ACC112 (cell line): ENCODE measurements around the gene GTF2A1.

Experiments used
- H2AFZ ChIP-seq: fragments of 200-600 bp; sonication (generic); one replicate; pipeline ENCODE4 v1.6.0; 2017; ENCODE audit warnings: antibody characterized with exemption, low read length; ENCODE audit not compliant: unreplicated experiment
- H3K27ac ChIP-seq: fragments of 200-600 bp; sonication (generic); 2 replicates; pipeline ENCODE4 v1.5.1; 2014; ENCODE audit warnings: low read depth, mild to moderate bottlenecking, antibody characterized with exemption, low read length, moderate library complexity
- H3K27me3 ChIP-seq: fragments of 200-600 bp; sonication (generic); 2 replicates; pipeline ENCODE4 v1.6.1; 2014; ENCODE audit warnings: mild to moderate bottlenecking, antibody characterized with exemption, low read length, moderate library complexity, mixed read lengths; ENCODE audit not compliant: insufficient read depth
- H3K36me3 ChIP-seq: fragments of 200-600 bp; sonication (generic); 2 replicates; pipeline ENCODE4 v1.6.1; 2016; ENCODE audit warnings: mild to moderate bottlenecking, antibody characterized with exemption, low read length, moderate library complexity, mixed read lengths; ENCODE audit not compliant: insufficient read depth
- H3K4me1 ChIP-seq: fragments of 200-600 bp; sonication (generic); one replicate; pipeline ENCODE4 v1.6.1; 2016; ENCODE audit warnings: low read length, mixed read lengths; ENCODE audit not compliant: insufficient read depth, unreplicated experiment, control insufficient read depth
- H3K4me3 ChIP-seq: fragments of 200-600 bp; sonication (generic); 2 replicates; pipeline ENCODE4 v1.5.1; 2014; ENCODE audit warnings: mild to moderate bottlenecking, low read depth, low read length
- H3K79me2 ChIP-seq: fragments of 200-600 bp; sonication (generic); one replicate; pipeline ENCODE4 v1.6.0; 2016; ENCODE audit warnings: low read length; ENCODE audit not compliant: control insufficient read depth, unreplicated experiment, insufficient read depth

GTF2A1 gene

DNA sequence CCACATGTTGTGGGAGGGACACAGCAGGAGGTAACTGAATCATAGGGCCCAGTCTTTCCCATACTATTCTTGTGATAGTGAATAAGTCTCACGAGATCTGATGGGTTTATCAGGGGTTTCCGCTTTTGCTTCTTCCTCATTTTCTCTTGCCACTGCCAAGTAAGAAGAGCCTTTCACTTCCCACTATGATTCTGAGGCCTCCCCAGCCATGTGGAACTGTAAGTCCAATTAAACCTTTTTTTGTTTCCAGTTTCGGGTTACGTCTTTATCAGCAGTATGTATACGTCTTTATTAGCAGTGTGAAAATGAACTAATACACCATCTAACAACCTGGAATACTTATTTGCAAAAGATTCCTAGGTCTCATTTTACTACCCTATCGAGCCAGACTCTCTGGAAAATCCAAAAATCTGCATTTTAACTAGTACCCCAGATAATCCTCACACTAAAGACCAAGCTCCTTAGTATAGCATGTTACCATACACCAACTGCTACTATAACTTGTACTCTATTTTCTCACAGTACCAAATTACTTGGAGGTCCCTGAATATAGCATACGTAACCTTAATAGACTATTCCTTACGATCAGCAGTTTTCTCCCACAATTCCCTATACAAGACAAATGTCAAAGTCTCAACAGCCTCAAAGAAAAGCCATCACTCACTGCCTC is 11.5 kb downstream of the GTF2A1 start:
- Histone ChIP-seq H3K27ac (no peak overlapping the region), H3K79me2 (peaks cover 41% of the 10 kb centered on the region), H2AFZ (no peak overlapping the region), H3K36me3 (peaks cover 20% of the 10 kb centered on the region), H3K4me3 (no peak overlapping the region), H3K4me1 (no peaks in the 10 kb centered on the region), H3K27me3 (no peaks in the 10 kb centered on the region)

DNA sequence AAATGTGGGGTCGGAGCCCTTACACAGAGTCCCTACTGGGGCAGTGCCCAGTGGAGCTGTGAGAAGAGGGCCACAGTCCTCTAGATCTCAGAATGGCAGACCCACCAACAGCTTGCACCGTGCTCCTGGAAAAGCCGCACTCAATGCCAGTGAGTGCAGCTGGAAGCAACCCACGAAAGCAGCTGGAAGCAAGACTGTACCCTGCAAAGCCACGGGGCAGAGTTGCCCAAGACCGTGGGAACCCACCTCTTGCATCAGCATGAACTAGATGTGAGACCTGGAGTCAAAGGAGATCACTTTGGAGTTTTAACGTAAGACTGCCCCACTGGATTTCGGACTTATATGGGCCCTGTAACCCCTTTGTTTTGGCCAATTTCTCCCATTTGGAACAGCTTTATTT is 12.3 kb downstream of the GTF2A1 start:
- no peaks in the 10 kb centered on the region for H3K4me1 ChIP-seq
- H3K27ac ChIP-seq, result no peak overlapping the region
- H3K36me3 ChIP-seq, result peaks cover 23% of the 10 kb centered on the region
- peaks cover 39% of the 10 kb centered on the region for H3K79me2 ChIP-seq
- H3K27me3 ChIP-seq, result no peaks in the 10 kb centered on the region
- no peak overlapping the region for H3K4me3 ChIP-seq
- H2AFZ ChIP-seq, result no peak overlapping the region

DNA sequence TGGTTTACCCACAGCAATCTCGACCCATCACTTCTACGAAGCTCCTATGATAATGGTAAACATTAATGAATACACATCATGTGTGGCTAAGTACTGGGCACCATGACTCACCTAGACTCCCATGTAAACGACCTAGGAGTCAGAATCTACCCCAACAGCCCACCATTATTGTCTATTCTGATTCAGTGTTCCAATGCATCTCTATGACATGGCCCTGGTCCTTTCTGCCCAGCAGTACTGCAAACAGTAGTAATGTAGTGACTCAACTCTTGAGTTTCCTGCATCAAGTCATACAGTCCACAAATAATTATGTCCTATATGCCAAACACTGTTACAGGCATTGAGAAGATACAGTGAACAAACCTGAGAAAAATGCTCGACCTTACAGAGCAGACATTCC is 14.6 kb downstream of the GTF2A1 start:
- Histone ChIP-seq H3K79me2 (peaks cover 18% of the 10 kb centered on the region), H3K36me3 (peaks cover 32% of the 10 kb centered on the region), H3K4me1 (no peaks in the 10 kb centered on the region), H3K4me3 (no peak overlapping the region), H3K27me3 (no peaks in the 10 kb centered on the region), H3K27ac (no peak overlapping the region), H2AFZ (no peak overlapping the region)

DNA sequence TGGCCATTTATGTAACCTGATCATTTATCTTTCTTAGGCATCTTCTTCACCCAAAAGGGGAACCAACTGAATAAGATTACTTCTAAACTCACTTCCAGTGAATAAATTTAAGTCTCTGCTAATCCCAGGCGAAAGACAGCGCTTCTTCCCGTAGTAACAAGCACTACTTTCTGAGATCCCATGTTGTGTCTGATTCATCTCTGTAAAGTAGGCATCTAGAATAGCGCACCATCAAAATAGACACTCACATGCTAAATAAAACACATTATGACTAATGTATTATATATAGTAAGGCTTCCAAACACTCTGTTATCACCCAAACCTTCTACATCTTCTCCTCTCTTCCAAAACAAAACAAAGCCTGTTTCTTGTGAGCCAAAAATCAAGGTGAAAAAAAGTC is 15.1 kb downstream of the GTF2A1 start:
- Histone ChIP-seq H3K4me1 (no peaks in the 10 kb centered on the region), H2AFZ (no peak overlapping the region), H3K27ac (no peak overlapping the region), H3K36me3 (peaks cover 32% of the 10 kb centered on the region), H3K27me3 (no peaks in the 10 kb centered on the region), H3K4me3 (no peak overlapping the region), H3K79me2 (peaks cover 16% of the 10 kb centered on the region)

DNA sequence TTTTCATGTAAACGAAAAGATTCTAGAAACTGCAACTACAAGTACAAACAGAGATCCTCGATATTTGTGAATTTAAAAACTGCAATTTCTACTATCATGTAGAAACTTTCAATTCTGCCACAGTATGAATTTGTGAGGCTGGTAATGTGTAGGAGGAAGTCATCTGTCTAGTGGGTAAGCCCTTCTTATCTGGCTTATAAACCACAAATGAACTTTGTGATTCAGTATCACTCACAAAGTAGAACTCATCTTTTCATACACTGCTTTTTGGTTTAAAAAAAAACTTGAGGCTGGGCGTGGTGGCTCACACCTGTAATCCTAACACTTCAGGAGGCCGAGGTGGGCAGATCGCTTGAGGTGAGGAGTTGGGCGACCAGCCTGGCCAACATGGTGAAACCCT is 20.7 kb downstream of the GTF2A1 start:
- Histone ChIP-seq H2AFZ (no peak overlapping the region), H3K79me2 (no peaks in the 10 kb centered on the region), H3K27ac (no peak overlapping the region), H3K4me1 (no peaks in the 10 kb centered on the region), H3K4me3 (no peak overlapping the region), H3K36me3 (peaks cover 45% of the 10 kb centered on the region), H3K27me3 (no peaks in the 10 kb centered on the region)

DNA sequence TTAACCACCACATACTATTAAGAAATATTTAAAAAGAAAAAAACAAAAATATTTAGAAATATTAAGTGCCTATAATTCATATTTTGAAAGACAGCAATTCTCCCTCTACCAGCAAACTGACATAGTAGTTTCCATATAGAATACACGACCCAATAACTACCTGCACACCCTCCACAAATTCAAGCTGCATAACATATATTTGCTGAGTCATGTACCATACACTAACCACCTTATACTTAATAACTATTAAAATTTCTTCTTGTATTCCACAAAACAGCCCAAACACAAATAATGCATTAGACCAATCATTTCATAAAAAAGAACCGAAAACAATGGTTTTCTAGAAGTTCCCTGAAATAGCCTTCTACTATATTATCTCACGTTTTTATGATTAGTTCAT is 21.7 kb downstream of the GTF2A1 start:
- no peak overlapping the region for H3K27ac ChIP-seq
- H3K27me3 ChIP-seq, result no peaks in the 10 kb centered on the region
- no peak overlapping the region for H2AFZ ChIP-seq
- peaks cover 48% of the 10 kb centered on the region for H3K36me3 ChIP-seq
- no peak overlapping the region for H3K4me3 ChIP-seq
- no peaks in the 10 kb centered on the region for H3K4me1 ChIP-seq
- no peaks in the 10 kb centered on the region for H3K79me2 ChIP-seq

DNA sequence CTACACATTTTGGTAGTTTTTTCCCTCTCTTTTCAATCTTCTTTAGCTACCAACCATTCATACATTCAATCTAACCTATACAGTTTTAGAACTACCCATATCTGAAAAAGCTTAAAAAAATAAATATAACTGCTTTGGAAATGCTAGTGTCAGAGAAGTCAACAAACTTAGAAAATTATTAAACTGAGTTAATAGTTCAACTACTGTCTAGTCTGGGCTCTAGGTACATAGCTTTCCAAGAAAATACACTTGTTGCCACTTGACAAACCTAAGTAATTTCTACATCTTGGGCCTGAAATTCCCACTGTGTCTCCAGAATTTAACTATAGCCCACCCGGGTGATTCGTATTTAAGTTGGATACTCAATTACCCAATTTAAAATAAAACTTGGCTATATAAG is 22.1 kb downstream of the GTF2A1 start:
- Histone ChIP-seq H3K27me3 (no peaks in the 10 kb centered on the region), H3K36me3 (peaks cover 49% of the 10 kb centered on the region), H3K27ac (no peak overlapping the region)

DNA sequence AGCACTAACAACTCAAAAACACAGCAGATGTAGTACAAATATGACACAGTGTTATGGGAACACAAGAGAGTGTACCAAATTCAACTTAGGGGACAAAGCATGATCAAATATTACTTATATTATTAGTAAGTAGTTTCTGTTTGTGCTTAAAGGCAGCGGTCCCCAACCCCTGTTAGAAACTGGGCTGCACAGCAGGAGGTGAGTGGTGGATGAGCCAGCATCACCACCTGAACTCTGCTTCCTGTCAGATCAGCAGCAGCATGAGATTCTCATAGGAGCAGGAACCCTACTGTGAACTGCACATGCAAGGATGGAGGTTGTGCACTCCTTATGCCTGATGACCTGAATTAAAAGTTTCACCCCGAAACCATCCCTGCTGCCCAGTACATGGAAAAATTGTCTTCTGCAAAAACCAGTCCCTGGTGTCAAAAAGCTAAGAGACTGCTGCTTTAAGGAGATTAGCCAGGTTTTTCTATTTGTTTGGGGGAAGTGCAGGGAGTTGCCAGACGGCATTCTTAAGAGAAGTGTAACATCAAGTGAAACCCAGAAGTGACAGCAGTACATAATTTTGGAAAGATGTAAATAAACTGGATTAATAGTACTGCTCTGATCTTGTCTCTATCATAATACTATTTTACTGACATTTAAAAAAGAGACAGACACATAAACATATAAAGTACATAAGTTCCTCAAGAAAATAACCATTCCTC is 26.7 kb downstream of the GTF2A1 start:
- no peaks in the 10 kb centered on the region for H3K4me1 ChIP-seq
- H3K27me3 ChIP-seq, result no peaks in the 10 kb centered on the region
- peaks cover 49% of the 10 kb centered on the region for H3K36me3 ChIP-seq
- H3K4me3 ChIP-seq, result no peak overlapping the region
- peaks cover 6% of the 10 kb centered on the region for H3K79me2 ChIP-seq
- H2AFZ ChIP-seq, result no peak overlapping the region
- no peak overlapping the region for H3K27ac ChIP-seq

More for the DNA sequence above, 22.1 kb downstream of the GTF2A1 start:
- no peaks in the 10 kb centered on the region for H3K79me2 ChIP-seq
- H2AFZ ChIP-seq, result no peak overlapping the region
- no peaks in the 10 kb centered on the region for H3K4me1 ChIP-seq
- no peak overlapping the region for H3K4me3 ChIP-seq

DNA sequence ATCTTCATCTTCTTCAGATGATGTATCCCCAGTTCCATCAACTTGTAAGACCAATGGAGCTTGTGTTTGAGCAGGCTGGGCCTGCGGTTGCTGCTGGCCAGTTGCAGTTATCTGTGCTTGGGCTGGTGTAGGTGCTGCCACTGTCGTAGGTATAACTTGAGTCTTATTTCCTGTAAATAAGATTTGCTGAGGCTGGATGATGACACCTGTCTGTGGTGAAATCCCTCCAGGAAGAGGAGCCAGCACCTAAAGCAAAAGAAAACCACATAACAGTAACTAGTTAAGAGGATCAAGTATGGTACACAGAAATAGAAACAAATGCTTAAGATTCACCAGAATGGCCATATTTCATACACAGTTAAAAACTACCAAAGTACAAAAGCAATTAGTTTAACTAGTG is 28.2 kb downstream of the GTF2A1 start:
- no peak overlapping the region for H3K4me3 ChIP-seq
- H3K4me1 ChIP-seq, result no peaks in the 10 kb centered on the region
- peaks cover 6% of the 10 kb centered on the region for H3K79me2 ChIP-seq
- H3K27ac ChIP-seq, result no peak overlapping the region
- H2AFZ ChIP-seq, result no peak overlapping the region
- no peaks in the 10 kb centered on the region for H3K27me3 ChIP-seq
- H3K36me3 ChIP-seq, result peaks cover 46% of the 10 kb centered on the region

DNA sequence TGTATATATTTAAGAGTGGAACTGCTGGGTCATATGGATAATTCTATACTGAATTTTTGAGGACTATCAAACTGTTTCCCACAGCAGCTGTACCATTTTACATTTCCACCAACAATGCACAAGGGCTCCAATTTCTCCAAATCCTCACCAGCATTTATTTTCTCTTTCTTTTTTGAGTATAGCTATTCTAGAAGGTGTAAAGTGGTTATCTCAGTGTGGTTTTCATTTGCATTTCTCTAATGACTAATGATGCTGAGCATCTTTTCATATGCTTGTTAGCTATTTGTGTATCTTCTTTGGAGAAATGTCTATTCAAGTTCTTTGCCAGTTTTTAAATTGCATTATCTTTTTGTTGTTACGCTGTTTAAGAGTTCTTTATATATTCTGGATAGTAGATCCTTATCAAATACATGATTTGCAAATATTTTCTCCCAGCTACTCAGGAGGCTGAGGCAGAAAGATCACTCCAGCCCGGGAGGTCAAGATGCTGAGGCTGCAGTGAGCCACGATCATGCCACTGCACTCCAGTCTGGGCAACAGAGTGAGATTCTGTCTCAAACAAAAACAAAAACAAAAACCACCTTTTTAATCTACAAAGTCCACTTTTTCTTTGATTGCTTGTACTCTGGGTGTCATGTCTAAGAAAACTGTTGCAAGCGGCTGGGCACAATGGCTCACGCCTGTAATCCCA is 32.8 kb downstream of the GTF2A1 start:
- H3K27me3 ChIP-seq, result no peaks in the 10 kb centered on the region
- no peak overlapping the region for H2AFZ ChIP-seq
- H3K4me3 ChIP-seq, result no peak overlapping the region
- peaks cover 31% of the 10 kb centered on the region for H3K36me3 ChIP-seq
- H3K4me1 ChIP-seq, result no peaks in the 10 kb centered on the region
- peaks cover 6% of the 10 kb centered on the region for H3K79me2 ChIP-seq
- no peak overlapping the region for H3K27ac ChIP-seq

DNA sequence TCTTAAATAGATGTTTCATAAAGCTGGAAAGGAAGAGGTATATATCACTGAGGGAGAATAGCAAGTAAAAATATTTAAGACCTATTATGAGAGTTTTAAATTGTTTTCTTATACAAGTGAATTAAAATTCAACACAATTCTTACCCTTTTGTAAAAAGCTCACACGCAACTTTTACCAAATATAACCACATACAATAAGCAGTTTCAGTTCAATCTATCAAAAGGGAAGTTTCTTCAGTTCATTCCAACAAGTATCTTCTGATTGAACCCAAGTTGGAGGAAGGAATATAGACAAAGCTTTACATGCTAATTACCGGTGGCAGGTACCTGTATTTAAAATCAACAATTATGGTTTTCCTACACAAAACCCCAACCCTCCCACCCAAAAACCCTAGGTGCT is 41.1 kb downstream of the GTF2A1 start:
- Histone ChIP-seq H3K27ac (no peak overlapping the region), H3K36me3 (peaks cover 11% of the 10 kb centered on the region; the same call in 1 of the 2 replicates), H3K79me2 (no peaks in the 10 kb centered on the region), H2AFZ (no peak overlapping the region), H3K4me3 (no peak overlapping the region), H3K27me3 (no peaks in the 10 kb centered on the region), H3K4me1 (peaks cover 12% of the 10 kb centered on the region)
